ENCODE measurements around the gene GYPE. TPM values are rescaled to one million over a fixed set of nuclear protein-coding genes. Genes with fewer than 3 reads are reported as not detected.
"Not testable (repeated sequence)": the region's sequence is repeated elsewhere in the genome, so short reads cannot be mapped to it uniquely, and the experiment has no call there.

GYPE gene
- total RNA-seq, 1 donor = under 0.01 TPM

- DNase-seq (ENCODE audit: insufficient read length, low spot score, missing footprints) = no peak
- Histone ChIP-seq H3K79me2 (ENCODE audit: insufficient read depth, low read length) (no peaks in the 10 kb centered on the region), H3K4me1 (ENCODE audit: insufficient read depth, low read length) (no peaks in the 10 kb centered on the region), H3K4me2 (ENCODE audit: insufficient read depth, low read length) (no peak overlapping the region), H3K27ac (ENCODE audit: low read depth, low read length) (no peak overlapping the region), H3K27me3 (ENCODE audit: insufficient read depth, low read length) (no peaks in the 10 kb centered on the region), H2AFZ (ENCODE audit: low read length) (no peak overlapping the region), H3K4me3 (ENCODE audit: insufficient read depth, low read length) (no peak overlapping the region), H4K20me1 (ENCODE audit: insufficient read depth, low read length) (no peaks in the 10 kb centered on the region), H3K9me3 (ENCODE audit: low read depth, low read length) (no peaks in the 10 kb centered on the region), H3K36me3 (ENCODE audit: insufficient read depth, low read length) (no peaks in the 10 kb centered on the region)
- TF ChIP-seq CTCF (IDR thresholded peaks at IDR 0.05; ENCODE audit: extremely low read depth, low read depth, low read length) = no peak
Observed at GRCh38 chr4:143921181-143921580, 15.8 kb upstream of the GYPE start.

- H3K4me3 ChIP-seq (ENCODE audit: insufficient read depth, low read length); H3K79me2 ChIP-seq (ENCODE audit: insufficient read depth, low read length); H3K4me1 ChIP-seq (ENCODE audit: insufficient read depth, low read length); DNase-seq (ENCODE audit: insufficient read length, low spot score, missing footprints); H3K9me3 ChIP-seq (ENCODE audit: low read depth, low read length); H3K36me3 ChIP-seq (ENCODE audit: insufficient read depth, low read length); H4K20me1 ChIP-seq (ENCODE audit: insufficient read depth, low read length); H3K4me2 ChIP-seq (ENCODE audit: insufficient read depth, low read length); H2AFZ ChIP-seq (ENCODE audit: low read length); H3K27me3 ChIP-seq (ENCODE audit: insufficient read depth, low read length); H3K27ac ChIP-seq (ENCODE audit: low read depth, low read length): not testable (repeated sequence)
Observed at GRCh38 chr4:143916485-143916884, 11.1 kb upstream of the GYPE start.

GRCh38 chr4:143912478-143912877 is 7.1 kb upstream of the GYPE start:
- Histone ChIP-seq H3K4me2 (ENCODE audit: insufficient read depth, low read length) (peak overlapping the region; percentile 69), H2AFZ (ENCODE audit: low read length) (peak overlapping the region; percentile 47), H3K4me3 (ENCODE audit: insufficient read depth, low read length) (peak overlapping the region; percentile 64)
- not testable (repeated sequence) for H3K9me3 ChIP-seq (ENCODE audit: low read depth, low read length); H3K79me2 ChIP-seq (ENCODE audit: insufficient read depth, low read length); H3K27me3 ChIP-seq (ENCODE audit: insufficient read depth, low read length); DNase-seq (ENCODE audit: insufficient read length, low spot score, missing footprints); H3K4me1 ChIP-seq (ENCODE audit: insufficient read depth, low read length); H3K36me3 ChIP-seq (ENCODE audit: insufficient read depth, low read length); H3K27ac ChIP-seq (ENCODE audit: low read depth, low read length); H4K20me1 ChIP-seq (ENCODE audit: insufficient read depth, low read length)

GRCh38 chr4:143911528-143912417 is 6.4 kb upstream of the GYPE start:
- peak overlapping the region; percentile 69 for H3K4me2 ChIP-seq (ENCODE audit: insufficient read depth, low read length)
- H2AFZ ChIP-seq (ENCODE audit: low read length) = peak overlapping the region; percentile 58
- H4K20me1 ChIP-seq (ENCODE audit: insufficient read depth, low read length); H3K36me3 ChIP-seq (ENCODE audit: insufficient read depth, low read length); H3K9me3 ChIP-seq (ENCODE audit: low read depth, low read length); H3K79me2 ChIP-seq (ENCODE audit: insufficient read depth, low read length); H3K4me1 ChIP-seq (ENCODE audit: insufficient read depth, low read length); H3K27ac ChIP-seq (ENCODE audit: low read depth, low read length); H3K27me3 ChIP-seq (ENCODE audit: insufficient read depth, low read length): not testable (repeated sequence)
- peak; percentile 29 for DNase-seq (ENCODE audit: insufficient read length, low spot score, missing footprints)
- peak overlapping the region; percentile 64 for H3K4me3 ChIP-seq (ENCODE audit: insufficient read depth, low read length)

GRCh38 chr4:143910906-143911305 is 5.5 kb upstream of the GYPE start:
- not testable (repeated sequence) for H4K20me1 ChIP-seq (ENCODE audit: insufficient read depth, low read length); H3K27me3 ChIP-seq (ENCODE audit: insufficient read depth, low read length); H3K36me3 ChIP-seq (ENCODE audit: insufficient read depth, low read length); DNase-seq (ENCODE audit: insufficient read length, low spot score, missing footprints); H2AFZ ChIP-seq (ENCODE audit: low read length); H3K9me3 ChIP-seq (ENCODE audit: low read depth, low read length); H3K4me1 ChIP-seq (ENCODE audit: insufficient read depth, low read length); H3K79me2 ChIP-seq (ENCODE audit: insufficient read depth, low read length); H3K27ac ChIP-seq (ENCODE audit: low read depth, low read length)
- Histone ChIP-seq H3K4me3 (ENCODE audit: insufficient read depth, low read length) (peak overlapping the region; percentile 48), H3K4me2 (ENCODE audit: insufficient read depth, low read length) (peak overlapping the region; percentile 51)

- H3K27me3 ChIP-seq (ENCODE audit: insufficient read depth, low read length); H3K36me3 ChIP-seq (ENCODE audit: insufficient read depth, low read length); H3K4me2 ChIP-seq (ENCODE audit: insufficient read depth, low read length); DNase-seq (ENCODE audit: insufficient read length, low spot score, missing footprints); H3K79me2 ChIP-seq (ENCODE audit: insufficient read depth, low read length); H4K20me1 ChIP-seq (ENCODE audit: insufficient read depth, low read length); H3K9me3 ChIP-seq (ENCODE audit: low read depth, low read length); H3K4me1 ChIP-seq (ENCODE audit: insufficient read depth, low read length); H2AFZ ChIP-seq (ENCODE audit: low read length); H3K4me3 ChIP-seq (ENCODE audit: insufficient read depth, low read length); H3K27ac ChIP-seq (ENCODE audit: low read depth, low read length): not testable (repeated sequence)
- TF ChIP-seq CTCF (IDR thresholded peaks at IDR 0.05; ENCODE audit: extremely low read depth, low read depth, low read length) = peak; percentile 38
Observed at GRCh38 chr4:143907811-143908210, 2.5 kb upstream of the GYPE start.

- DNase-seq (ENCODE audit: insufficient read length, low spot score, missing footprints); H3K4me1 ChIP-seq (ENCODE audit: insufficient read depth, low read length); H4K20me1 ChIP-seq (ENCODE audit: insufficient read depth, low read length); H3K27ac ChIP-seq (ENCODE audit: low read depth, low read length); H3K79me2 ChIP-seq (ENCODE audit: insufficient read depth, low read length); H3K4me2 ChIP-seq (ENCODE audit: insufficient read depth, low read length); H3K27me3 ChIP-seq (ENCODE audit: insufficient read depth, low read length); H2AFZ ChIP-seq (ENCODE audit: low read length); H3K4me3 ChIP-seq (ENCODE audit: insufficient read depth, low read length); H3K9me3 ChIP-seq (ENCODE audit: low read depth, low read length); H3K36me3 ChIP-seq (ENCODE audit: insufficient read depth, low read length): not testable (repeated sequence)
Observed at GRCh38 chr4:143904431-143904830, 928 bp downstream of the GYPE start.

All from osteoblast (primary cell).